HG02885 (cell line): ENCODE results near the gene SRP19.
"Not testable (repeated sequence)": the region's sequence is repeated elsewhere in the genome, so short reads cannot be mapped to it uniquely, and the experiment has no call there.

Experiments
- ATAC-seq: cut with Tn5 transposase; IDR thresholded peaks from one replicate; pipeline ENCODE4 v1.9.1; 2021; ENCODE audit warnings: mild to moderate bottlenecking; ENCODE audit not compliant: unreplicated experiment, poor library complexity

Gene SRP19

GRCh38 chr5:112867411-112867810, 6.3 kb downstream of the SRP19 start:
- ATAC-seq, result no peak

DNA sequence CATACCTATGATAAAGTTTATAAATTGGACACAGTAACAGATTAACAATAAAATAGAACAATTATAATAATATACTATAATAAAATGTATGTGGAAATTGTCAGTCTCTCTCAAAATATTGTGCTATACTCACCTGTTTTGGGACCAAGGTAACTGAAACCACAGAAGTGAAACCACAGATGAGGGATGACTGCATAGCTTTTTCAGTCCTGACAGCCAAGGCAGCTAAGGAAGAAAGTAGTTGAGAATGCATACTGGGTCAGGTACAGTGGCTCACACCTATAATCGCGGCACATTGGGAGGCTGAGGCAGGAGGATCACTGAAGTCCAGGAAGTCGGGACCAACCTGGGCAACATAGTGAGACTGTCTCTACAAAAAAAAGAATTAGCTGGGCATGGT, 8.9 kb downstream of the SRP19 start:
- ATAC-seq, result peak; percentile 81

DNA sequence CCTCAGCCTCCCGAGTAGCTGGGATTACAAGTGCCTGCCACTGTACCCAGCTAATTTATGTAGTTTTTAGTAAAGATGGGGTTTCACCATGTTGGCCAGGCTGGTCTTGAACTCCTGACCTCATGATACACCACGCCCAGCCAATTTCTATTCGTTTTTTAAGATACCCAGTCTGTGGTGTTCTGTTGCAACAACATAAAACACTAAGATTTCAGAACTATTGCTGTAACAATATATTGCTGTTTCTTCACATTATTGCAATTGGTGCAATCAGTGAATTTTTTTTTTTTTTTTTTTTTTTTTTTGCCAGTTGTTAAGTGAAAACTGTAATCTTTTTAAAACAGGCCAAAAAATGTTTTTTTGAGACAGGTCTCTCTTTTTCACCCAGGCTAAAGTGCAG, 9.9 kb downstream of the SRP19 start:
- ATAC-seq, result no peak

DNA sequence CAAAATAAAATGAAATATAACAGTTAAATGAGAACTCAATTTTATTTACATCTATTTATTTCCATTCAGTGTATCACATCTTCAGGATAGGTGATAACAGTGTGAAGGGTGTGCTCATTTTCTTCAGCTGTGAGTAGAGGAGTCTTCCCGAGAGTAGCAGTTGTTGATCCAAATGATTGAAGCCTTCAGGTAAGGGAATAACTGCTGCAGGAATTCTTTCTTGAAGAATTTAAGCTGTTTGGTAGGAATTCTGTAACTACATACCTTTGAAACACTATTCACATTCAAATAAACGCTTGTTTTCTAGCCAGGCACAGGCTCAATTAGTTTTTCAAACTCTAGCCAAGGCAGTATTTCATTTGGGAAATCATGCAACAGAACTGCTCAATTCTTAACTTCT, 15.3 kb downstream of the SRP19 start:
- ATAC-seq, result no peak

DNA sequence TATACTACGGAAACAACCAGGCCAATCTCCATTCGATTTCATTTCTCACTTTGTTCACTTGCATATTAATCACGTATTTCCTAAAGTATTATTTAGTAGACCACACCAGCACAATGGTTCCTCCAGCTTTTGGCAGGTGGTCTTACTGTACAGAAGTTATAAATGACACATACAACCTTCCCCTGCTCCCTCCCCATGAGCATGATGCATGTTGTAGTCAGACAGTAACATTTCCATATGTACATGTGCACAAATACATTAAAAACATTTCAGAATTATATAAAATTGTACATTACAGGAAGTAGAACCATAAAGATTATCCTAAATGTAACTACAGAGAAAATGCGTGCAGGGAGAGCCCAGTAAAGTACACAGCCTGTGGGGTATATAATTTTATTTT, 17.0 kb downstream of the SRP19 start:
- no peak for ATAC-seq

DNA sequence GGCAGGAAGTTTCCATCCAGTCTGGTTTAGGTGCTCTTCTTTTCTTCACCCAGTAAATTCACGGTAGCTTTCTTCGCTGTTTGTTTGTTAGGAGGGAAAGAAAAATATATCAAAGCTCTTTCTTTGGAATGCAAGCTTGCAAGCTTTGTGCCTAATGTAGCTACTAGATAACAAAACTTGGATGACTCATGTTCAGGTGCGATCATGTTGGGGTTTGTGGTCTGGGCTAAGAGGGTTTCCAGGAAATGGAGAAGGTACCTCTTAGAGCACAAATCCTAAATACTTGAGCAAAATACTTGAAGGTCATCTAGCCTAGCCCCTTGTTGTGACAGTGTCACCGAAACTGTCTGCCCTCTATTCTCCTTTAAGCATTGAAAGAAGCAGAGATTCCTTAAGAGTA, 17.7 kb downstream of the SRP19 start:
- ATAC-seq, result no peak

GRCh38 chr5:112880219-112880964, 19.3 kb downstream of the SRP19 start:
- ATAC-seq, result no peak

GRCh38 chr5:112883192-112883591, 22.1 kb downstream of the SRP19 start:
- no peak for ATAC-seq

DNA sequence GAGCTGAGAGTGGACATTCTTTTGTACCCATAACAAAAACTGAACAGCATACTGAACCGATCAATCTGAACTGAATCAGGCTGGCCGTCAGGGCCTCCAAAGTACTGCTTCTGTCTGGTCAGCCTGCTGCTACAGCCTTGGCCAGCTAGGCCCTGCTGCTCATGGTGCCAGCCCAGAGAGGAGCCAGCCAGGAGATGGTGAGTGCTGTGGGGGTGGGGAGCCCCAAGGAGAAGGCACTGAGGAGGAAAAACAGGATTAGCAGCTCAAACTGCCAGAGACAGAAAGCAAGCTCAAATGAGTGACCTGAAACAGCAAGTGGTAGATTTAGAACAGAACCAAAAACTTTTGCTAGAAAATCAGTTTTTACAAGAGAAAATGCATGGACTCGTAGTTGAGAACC, 23.9 kb downstream of the SRP19 start:
- no peak for ATAC-seq

GRCh38 chr5:112886975-112887374, 25.9 kb downstream of the SRP19 start:
- no peak for ATAC-seq

DNA sequence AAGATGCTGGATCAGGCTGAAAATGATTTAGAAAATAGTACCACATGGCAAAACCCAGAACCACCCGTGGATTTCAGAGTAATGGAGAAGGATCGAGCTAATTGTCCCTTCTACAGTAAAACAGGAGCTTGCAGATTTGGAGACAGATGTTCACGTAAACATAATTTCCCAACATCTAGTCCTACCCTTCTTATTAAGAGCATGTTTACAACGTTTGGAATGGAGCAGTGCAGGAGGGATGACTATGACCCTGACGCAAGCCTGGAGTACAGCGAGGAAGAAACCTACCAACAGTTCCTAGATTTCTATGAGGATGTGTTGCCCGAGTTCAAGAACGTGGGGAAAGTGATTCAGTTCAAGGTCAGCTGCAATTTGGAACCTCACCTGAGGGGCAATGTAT, 31.0 kb downstream of the SRP19 start:
- not testable (repeated sequence) for ATAC-seq

DNA sequence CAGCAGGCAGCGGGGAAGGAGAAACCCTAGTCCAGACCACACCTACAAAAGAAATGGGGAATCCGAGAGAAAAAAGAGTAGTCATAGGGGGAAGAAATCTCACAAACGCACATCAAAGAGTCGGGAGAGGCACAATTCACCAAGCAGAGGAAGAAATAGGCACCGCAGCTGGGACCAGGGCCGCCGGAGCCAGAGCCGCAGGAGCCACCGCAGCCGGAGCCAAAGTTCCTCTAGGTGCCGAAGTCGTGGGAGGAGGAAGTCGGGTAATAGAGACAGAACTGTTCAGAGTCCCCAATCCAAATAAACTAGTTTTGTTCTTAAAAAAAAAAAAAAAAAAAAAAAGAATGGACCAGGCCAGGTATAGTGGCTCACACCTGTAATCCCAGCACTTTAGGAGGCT, 31.7 kb downstream of the SRP19 start:
- ATAC-seq, result no peak

- ATAC-seq, result no peak
Observed at GRCh38 chr5:112895682-112896081, 34.6 kb downstream of the SRP19 start.

- no peak for ATAC-seq
Observed at GRCh38 chr5:112902561-112902960, 41.5 kb downstream of the SRP19 start.

- not testable (repeated sequence) for ATAC-seq
Observed at GRCh38 chr5:112904996-112905395, 43.9 kb downstream of the SRP19 start.

- ATAC-seq, result peak; percentile 43
Observed at GRCh38 chr5:112906637-112907036, 45.5 kb downstream of the SRP19 start.

DNA sequence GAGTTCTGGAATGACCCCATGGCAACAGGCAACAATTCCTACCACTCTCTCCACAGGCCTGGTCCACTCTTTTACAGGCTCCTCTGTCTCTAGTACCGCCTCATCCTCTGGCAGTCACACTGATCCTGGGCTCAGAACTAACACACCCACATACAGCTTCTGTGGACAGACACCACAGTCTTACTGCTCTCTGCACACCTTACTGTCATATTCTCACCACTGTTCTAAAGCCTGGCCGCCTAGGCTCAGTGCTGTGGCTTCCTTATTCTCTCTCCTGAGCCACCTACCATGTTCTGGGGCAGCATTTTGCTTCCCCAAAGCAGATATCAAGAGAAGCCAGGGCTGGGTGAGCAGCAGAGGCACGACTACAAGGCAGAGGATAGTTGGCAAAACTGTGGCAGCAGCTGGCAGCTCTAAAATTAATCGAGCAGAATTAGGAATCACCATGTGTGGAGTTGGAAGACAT, 46.1 kb downstream of the SRP19 start:
- ATAC-seq, result peak; percentile 70

- ATAC-seq, result no peak
Observed at GRCh38 chr5:112908854-112909253, 47.8 kb downstream of the SRP19 start.

DNA sequence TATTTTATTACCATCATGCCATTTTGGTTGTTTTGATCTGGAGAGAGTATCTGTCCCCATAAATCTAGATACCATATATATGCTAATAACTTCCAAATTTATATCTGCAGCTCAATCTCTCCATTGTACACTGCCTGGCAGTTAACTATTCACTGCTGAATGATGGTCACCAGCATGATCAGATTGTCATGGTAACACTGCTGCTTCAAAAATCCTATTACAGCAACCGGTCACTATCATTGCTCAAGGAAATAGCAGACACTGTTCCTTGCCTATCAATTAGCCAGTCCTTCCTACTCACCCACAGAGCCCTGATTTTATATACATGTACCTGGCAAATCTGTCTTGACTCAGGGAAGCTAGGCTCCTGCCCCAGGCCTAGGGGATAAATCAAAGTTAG, 49.4 kb downstream of the SRP19 start:
- no peak for ATAC-seq

GRCh38 chr5:112914584-112914983, 53.5 kb downstream of the SRP19 start:
- no peak for ATAC-seq

DNA sequence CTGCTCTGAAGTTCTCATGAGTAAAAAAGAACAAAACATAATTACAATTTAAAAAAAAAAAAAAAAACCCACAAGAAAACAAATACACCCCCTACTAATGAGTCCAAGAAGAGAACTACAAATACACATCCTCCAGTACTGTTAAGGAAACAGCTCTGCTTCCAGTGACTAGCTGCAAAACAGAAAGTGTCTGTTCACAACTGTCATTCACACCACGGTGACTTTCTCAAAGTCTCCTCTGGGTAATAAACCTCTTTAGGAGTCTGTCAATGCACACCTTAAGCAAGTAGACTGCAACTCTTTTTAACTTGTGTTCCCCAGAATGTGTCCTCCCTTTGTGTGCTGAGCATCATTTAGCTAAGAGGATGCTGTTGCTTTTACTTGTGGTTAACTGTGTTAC, 54.7 kb downstream of the SRP19 start:
- peak; percentile 45 for ATAC-seq

GRCh38 chr5:112917453-112917995, 56.4 kb downstream of the SRP19 start:
- ATAC-seq, result no peak
